GM12874 (cell line): Measurements from ENCODE around the gene ZNF462.

Experiments used
- CTCF ChIP-seq: IDR thresholded peaks from 2 replicates; pipeline ENCODE4 v1.5.1; 2011; ENCODE audit warnings: low read depth, mild to moderate bottlenecking, control low read depth, low read length, moderate library complexity; ENCODE audit not compliant: insufficient read depth

Gene ZNF462

DNA sequence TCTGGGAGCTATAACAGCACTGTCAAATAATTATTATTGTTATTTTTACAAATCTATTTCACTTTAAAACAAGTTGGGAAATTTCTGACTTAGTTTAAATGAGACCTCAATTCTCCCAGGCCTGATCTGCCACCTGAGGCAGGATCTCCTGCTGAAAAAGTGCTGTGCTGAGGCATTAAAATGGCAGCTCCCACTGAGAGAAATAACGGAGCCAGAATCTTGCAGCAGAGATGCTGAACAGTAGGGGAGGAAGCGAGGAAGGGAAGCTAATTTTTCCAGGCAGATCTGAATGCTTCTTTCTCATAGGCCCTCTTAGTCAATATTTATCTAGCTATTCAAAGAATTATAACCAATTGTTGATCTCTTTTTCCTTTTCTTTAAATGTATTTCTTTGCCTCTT lies 196.3 kb downstream of the ZNF462 start:
- TF ChIP-seq CTCF, result no peak

DNA sequence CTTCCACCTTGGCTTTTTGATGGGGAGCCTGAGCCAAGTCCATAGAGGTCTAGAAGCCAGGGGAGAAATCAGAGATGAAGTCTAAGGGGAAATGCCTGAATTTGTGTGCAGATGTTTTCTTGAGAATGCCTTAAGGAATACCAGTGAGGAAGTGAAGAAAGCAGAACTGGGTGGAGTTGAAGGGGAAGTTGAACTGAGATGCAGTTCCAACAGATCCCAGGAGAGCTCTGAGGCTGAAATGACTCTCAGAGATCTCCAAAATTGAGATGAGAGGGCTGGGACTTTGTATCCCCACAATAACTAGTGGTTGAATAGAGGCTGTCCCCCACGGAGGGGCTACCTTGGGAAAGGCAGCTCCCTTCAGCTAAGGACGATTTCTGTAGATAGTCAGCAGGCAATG lies 197.1 kb downstream of the ZNF462 start:
- TF ChIP-seq CTCF, result no peak
